Measurements from ENCODE around the gene TRIP13.

The TRIP13 gene

DNA sequence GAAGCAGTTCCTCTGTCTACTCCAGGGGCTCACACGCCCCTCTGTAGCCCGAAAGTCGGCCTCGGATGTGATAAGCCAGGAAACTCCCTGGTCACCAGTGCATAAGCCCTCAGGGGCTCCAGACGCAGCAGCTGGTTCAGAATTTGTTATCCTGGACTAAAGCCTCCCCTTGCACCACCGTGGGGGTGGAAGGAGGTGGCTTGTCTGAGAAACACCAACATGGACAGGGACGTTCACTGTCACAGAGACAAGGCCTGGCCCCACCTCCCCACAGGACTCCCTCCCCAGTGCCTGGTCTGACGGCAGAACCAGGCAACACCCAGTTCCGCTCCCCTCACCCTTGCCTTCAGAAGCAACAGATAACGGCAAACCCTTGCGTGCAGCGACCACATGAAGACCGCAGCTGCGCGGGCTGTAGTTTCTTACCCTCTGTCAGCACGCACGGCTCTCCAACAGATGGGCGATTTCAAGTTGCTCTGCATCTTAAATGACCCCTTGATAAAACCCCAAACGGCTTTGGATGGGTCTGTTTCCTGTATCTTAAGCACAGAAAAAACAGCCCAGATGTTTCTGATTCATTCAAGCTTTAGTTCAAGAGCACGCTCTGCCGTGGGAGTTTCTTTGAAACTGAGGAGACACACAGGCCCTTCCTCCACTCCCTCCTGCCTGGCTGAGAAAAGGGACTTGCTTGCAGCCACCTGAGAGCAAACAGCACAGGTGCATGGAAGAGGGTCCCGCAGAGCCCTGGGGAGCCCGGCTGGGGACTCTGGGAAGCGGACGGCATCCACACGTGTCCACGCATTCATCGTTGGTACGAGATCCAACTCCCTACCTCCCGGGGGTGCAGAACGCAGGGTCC lies 71.2 kb downstream of the TRIP13 start:
- no peak overlapping the region for H3K4me3 ChIP-seq (ENCODE audit: low read depth, low read length)

DNA sequence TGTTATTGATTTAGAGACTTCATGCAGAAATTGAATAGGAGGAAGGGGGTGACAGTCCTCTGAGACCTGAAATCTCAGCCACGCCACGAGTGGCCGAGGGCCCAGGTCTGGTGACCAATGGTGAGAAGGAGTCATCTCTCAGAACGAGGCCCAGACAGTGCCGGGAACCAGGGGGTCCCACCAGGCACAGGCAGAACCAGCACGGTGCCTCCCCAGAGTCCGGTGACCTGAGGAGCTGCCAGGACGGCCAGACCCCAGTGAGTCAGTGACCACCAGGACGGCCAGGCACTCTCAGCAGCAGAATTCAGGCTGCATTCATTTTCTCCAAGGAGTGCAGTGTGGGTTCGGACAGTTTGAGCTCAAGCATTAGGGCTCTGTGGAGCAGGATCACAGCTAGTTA lies 72.1 kb downstream of the TRIP13 start:
- no peak overlapping the region for H3K4me3 ChIP-seq (ENCODE audit: low read depth, low read length)

DNA sequence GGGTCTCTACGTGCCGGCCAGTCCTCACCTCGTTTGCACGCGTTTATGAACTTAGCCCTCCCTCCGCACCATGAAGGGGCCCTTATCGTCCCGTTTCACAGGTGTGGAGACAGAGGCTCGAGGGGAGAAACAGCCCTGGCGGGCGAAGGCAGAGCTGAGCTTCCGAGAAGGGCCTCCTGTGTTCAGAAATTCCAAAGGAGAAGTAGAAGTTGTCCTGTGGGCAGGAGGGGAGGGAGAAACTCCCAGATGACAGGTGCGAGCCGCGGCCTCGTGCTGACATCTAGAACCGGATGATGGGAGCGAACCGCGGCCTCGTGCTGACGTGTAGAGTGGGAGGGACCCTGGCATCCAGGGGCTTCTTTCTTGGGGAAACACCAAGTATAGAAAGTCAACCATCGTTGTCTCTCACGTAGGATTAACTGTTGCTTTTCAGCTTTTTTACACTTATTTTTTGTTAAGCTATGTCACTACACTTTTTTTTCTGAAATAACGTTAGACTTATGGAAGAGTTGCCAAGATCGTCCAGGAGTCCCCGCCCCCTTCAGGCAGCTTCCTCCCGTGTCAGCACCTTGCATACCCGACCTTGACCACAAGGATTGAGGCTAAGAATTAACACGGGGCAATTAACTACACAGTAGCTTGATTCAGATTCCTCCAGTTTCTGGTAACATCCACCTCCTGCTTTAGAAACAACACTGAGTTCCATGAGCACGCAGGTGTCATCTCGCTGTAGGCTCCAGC lies 73.1 kb downstream of the TRIP13 start:
- H3K4me3 ChIP-seq (ENCODE audit: low read depth, low read length): no peak overlapping the region

DNA sequence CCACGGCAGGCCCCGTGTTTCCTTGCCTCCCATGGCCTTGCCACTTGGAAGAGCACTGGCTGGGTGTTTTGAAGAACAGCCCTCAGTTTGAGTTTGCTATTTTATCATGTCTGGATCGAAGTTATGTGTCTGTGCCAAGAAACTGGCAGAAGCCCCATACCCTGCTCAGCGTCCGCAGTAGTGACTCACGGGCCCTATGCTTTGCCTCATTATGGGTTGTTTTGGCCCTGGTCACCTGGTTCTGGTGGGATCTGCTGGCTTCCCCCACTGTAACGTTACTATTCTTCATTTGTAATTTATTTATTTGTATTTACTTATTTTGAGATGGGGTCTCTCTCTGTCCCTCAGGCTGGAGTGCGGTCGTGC lies 73.6 kb downstream of the TRIP13 start:
- no peak overlapping the region for H3K4me3 ChIP-seq (ENCODE audit: low read depth, low read length)

DNA sequence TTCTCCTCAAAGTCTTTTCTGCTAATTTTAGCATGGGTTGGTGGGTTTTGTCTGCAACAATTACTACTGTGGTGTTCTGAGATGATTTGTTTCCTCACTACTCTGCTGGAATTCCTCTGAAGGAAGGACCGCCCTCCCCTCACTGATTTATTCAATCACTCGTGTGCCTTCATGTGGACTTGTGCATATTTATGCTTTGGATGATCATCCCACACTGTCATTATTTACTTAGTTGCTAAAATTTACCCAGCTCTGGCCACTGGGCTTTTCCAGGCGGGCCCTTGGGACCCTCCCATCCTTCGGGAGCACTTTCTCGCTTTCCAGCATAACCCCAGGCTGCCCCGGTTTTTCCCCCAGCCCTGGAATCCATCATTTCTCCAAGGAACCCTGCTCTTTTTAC lies 74.3 kb downstream of the TRIP13 start:
- no peak overlapping the region for H3K4me3 ChIP-seq (ENCODE audit: low read depth, low read length)
